Heart left ventricle (tissue), 16 donors: ENCODE data around the gene AK4. TPM values are rescaled to one million over a fixed set of nuclear protein-coding genes. Genes with fewer than 3 reads are reported as not detected.
"Not testable (repeated sequence)": the region's sequence is repeated elsewhere in the genome, so short reads cannot be mapped to it uniquely, and the experiment has no call there.

Experiments
- ATAC-seq, 4 donors: fragments of 200-7000 bp; cut with Tn5 transposase; one replicate each; pipeline ENCODE4 v1.9.1; 2020 to 2022; ENCODE audit warnings: moderate library complexity in 4 of 4, mild to moderate bottlenecking in 3 of 4, moderate number of reproducible peaks in 1 of 4
- DNase-seq, 5 donors: peaks; one replicate each; pipeline ENCODE4 v3.0.0-alpha.2; 2020
- H3K27ac ChIP-seq, 12 donors: fragments of 200-600 bp; sonication (generic) in 4 of 12; one replicate each; pipeline versions ENCODE4 v1.5.0 to v1.8.0; 2016 to 2022; ENCODE audit warnings: mild to moderate bottlenecking in 2 of 12
- H3K27me3 ChIP-seq, 9 donors: fragments of 200-600 bp; sonication (generic) in 2 of 9; one replicate each; pipeline versions ENCODE4 v1.5.1 to v1.8.0; 2016 to 2022; ENCODE audit warnings: mild to moderate bottlenecking in 3 of 9
- H3K36me3 ChIP-seq, 9 donors: fragments of 200-600 bp; sonication (generic) in 2 of 9; one replicate each; pipeline versions ENCODE4 v1.5.0 to v1.8.0; 2018 to 2022; ENCODE audit warnings: mild to moderate bottlenecking in 2 of 9
- H3K4me1 ChIP-seq, 12 donors: fragments of 200-600 bp; sonication (generic) in 4 of 12; one replicate each; pipeline versions ENCODE4 v1.5.0 to v1.8.0; 2016 to 2022; ENCODE audit warnings: mild to moderate bottlenecking in 3 of 12
- H3K4me3 ChIP-seq, 12 donors: fragments of 200-600 bp; sonication (generic) in 4 of 12; one replicate each; pipeline versions ENCODE4 v1.5.0 to v1.8.0; 2017 to 2022; ENCODE audit warnings: mild to moderate bottlenecking in 9 of 12, moderate library complexity in 4 of 12
- H3K9me3 ChIP-seq, 12 donors: fragments of 200-600 bp; sonication (generic) in 4 of 12; one replicate each; pipeline versions ENCODE4 v1.5.0 to v1.8.0; 2016 to 2022; ENCODE audit warnings: mild to moderate bottlenecking in 1 of 12
- POLR2A ChIP-seq, 2 donors: fragments of 450-650 bp; IDR thresholded peaks; one replicate each; pipeline ENCODE4 v1.6.1; 2017; ENCODE audit warnings: antibody characterized with exemption in 2 of 2, mild to moderate bottlenecking in 2 of 2, moderate library complexity in 2 of 2
- WGBS, 4 donors: extraction: QIAGEN DNeasy Blood & Tissue Kit in 2 of 4; methylation state at CpG; one replicate each; pipeline versions ENCODE4 v1.1.5 to v1.1.7; 2013 to 2018; 5-methylcytosine and 5-hydroxymethylcytosine counted together
- intact Hi-C, 10 donors: fragments of 100-400 bp; cut with DNase I; formaldehyde crosslinking; loops; one replicate each; pipeline versions ENCODE4 v1.11.1 to v1.14.2; 2022
- polyA plus RNA-seq, 2 donors: library from polyadenylated mRNA; stranded (reverse); fragments of 200-250 nt; gene quantifications; one replicate each; pipeline ENCODE4 v1.2.3, GENCODE V29; 2013
- total RNA-seq, 9 donors: library from RNA; depleted of rRNA in 2 of 9; stranded (reverse); fragments of >200 nt in 2 of 9; fragmentation: NEBNext Ultra II Directional in 3 of 9; extraction: Animal tissue kit (Norgen Biotek cat#: 25700) in 3 of 9; gene quantifications; one replicate each; pipeline versions ENCODE4 v1.1.0 to v1.2.4, GENCODE V29; 2016 to 2023
- TF ChIP-seq, protein P1 (sequence below), 12 donors: fragments of 200-600 bp; sonication (generic) in 4 of 12; IDR thresholded peaks; one replicate each; pipeline versions ENCODE4 v1.5.0 to v1.8.0; 2018 to 2022; ENCODE audit warnings: antibody characterized with exemption in 12 of 12, mild to moderate bottlenecking in 5 of 12
- donor health status: ischemic (EF 13 %, LVEDD 7.1; RV severe dilation, severe dysfunction).
- donor health status: healthy with polysubstance abuse.
- donor health status: DM: no; HTN: yes; CAD: no.
- donor health status: DM: no; HTN: no; CAD: no.
- donor health status: ischemic (EF 25% LVEDD 6.9; RV normal size, moderate dysfunction).
- donor health status: ischemic (EF 25% LVEDD 5.7; RV mildly dilated, moderate dysfunction).
- donor health status: healthy.
- donor health status: DM: yes; HTN: yes; CAD: no.
- donor health status: ischemic (EF 35%, LVEDD 5.7; RV mildly dilated, moderate dysfunction).
- donor health status: nonischemic (EF 11% LVEDD 7.7; RV severe dilation, severe dysfunction).
- donor health status: DM: yes; HTN: yes; CAD: no.
- donor health status: PGD.
- donor health status: ischemic (EF 29% LVEDD 5.4; RV normal size, mild dysfunction).
- donor health status: nonischemic (EF 23%, LVEDD 6.1; RV moderate dilation, normal function).

Gene AK4
- total and polyA plus RNA-seq, 11 donors, result 16.0 to 181 (median 122) TPM

DNA sequence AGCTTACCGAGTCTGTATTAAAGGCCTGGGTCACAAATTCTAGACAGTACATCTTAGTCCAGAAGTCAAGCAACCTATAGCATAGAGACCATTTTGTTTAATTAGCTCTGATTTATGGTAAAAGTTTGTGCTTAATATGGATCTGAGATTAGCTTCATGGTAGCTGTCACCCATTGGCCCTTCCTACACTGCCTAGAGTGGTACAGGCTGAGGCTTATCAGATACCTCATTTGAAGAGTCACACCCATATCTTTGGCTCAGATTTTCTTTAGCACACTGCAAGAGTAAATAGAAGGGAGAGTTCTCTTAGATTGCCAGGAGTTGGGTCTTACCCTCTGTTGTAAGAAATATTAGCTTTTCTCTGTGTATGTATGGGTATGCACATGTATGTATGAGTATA lies 3.6 kb downstream of the AK4 start:
- Histone ChIP-seq H3K27me3 (no peaks in the 10 kb centered on the region), H3K4me3 (no peak overlapping the region), H3K36me3 (no peaks in the 10 kb centered on the region), H3K27ac (peak overlapping the region in 3 of 12 donors; percentile 2 to 10 (median 8)), H3K4me1 (peaks cover 4 to 29% (median 17%) of the 10 kb centered on the region in 12 donors), H3K9me3 (no peaks in the 10 kb centered on the region)
- TF ChIP-seq POLR2A (IDR thresholded peaks at IDR 0.05), result no peak
- TF ChIP-seq, protein P1, sequence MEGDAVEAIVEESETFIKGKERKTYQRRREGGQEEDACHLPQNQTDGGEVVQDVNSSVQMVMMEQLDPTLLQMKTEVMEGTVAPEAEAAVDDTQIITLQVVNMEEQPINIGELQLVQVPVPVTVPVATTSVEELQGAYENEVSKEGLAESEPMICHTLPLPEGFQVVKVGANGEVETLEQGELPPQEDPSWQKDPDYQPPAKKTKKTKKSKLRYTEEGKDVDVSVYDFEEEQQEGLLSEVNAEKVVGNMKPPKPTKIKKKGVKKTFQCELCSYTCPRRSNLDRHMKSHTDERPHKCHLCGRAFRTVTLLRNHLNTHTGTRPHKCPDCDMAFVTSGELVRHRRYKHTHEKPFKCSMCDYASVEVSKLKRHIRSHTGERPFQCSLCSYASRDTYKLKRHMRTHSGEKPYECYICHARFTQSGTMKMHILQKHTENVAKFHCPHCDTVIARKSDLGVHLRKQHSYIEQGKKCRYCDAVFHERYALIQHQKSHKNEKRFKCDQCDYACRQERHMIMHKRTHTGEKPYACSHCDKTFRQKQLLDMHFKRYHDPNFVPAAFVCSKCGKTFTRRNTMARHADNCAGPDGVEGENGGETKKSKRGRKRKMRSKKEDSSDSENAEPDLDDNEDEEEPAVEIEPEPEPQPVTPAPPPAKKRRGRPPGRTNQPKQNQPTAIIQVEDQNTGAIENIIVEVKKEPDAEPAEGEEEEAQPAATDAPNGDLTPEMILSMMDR (IDR thresholded peaks at IDR 0.05), result no peak
- ATAC-seq, result no peak
- WGBS, 4 donors, result 60 to 89% (median 86%) methylated on average over 1 of the region's 1 CpG
- intact Hi-C loops, result loop anchor here in 2 of 10 donors (5.0 kb wide), 2 partner anchors 56 to 84 kb away; no protein-coding TSS in a partner anchor
- DNase-seq, result no peak

DNA sequence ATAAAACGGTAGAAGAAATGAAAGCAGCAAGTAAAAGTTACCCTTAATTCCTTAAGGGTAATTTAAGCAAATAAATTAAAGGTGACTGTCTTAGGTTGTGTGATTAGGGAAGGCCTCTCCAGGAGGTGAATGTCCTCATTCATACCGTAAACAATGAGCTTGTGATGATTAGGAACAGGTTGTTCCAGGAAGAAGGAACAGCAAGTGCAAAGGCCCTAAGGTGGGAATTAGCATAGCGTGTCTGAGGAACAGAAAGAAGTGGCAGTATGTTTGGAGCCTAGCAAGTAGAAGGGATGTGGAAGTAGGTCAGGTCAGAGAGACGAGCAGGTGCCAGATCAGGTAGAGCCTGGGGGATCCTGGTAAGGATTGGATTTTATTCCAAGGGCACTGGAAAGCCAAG lies 5.6 kb downstream of the AK4 start:
- WGBS, 4 donors, result 85 to 93% (median 88%) methylated on average over 4 of the region's 4 CpGs
- Histone ChIP-seq H3K36me3 (no peaks in the 10 kb centered on the region), H3K27ac (peak overlapping the region in 6 of 12 donors; percentile 2 to 71 (median 48)), H3K27me3 (no peaks in the 10 kb centered on the region), H3K9me3 (no peaks in the 10 kb centered on the region), H3K4me3 (no peak overlapping the region), H3K4me1 (peaks cover 0 to 40% (median 17%) of the 10 kb centered on the region in 12 donors)
- DNase-seq, result no peak
- no peak for ATAC-seq
- intact Hi-C loops, result loop anchor here in 2 of 10 donors (5.0 kb wide), 2 partner anchors 54 to 86 kb away; no protein-coding TSS in a partner anchor
- TF ChIP-seq POLR2A (IDR thresholded peaks at IDR 0.05), result no peak
- TF ChIP-seq, protein P1 (IDR thresholded peaks at IDR 0.05), result no peak

DNA sequence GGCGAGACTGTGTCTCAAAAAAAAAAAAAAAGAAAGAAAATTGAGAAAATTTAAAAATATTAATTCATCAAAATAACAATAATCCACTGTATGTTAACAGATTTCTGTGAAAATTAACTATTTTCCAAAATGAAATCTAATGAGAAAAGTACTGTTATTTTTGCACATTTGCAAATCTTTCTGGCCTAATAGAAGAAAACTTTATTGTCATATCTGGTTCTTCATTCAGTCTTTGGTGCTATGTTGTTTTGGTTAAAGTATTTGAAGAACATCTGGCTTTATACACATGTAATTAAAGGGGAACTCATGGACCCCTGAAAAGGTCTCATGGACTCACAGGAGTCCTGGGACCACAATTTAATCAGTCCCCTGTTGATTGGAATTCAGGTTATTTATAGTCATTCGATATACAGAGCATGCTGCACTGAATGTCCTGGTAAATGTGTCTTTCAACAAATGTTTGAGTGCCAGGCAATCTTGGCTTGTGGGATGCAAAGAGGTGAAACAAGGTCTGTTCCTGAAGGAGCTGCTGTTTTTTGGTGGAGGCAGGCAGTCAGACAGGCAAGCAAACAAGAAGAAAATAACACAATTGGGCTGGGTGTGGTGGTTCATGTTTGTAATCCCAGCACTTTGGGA lies 9.0 kb downstream of the AK4 start:
- Histone ChIP-seq H3K4me3 (no peak overlapping the region), H3K4me1 (peaks cover 0 to 31% (median 8%) of the 10 kb centered on the region in 12 donors), H3K9me3 (no peaks in the 10 kb centered on the region), H3K36me3 (no peaks in the 10 kb centered on the region), H3K27ac (peak overlapping the region in 7 of 12 donors; percentile 24 to 56 (median 43)), H3K27me3 (no peaks in the 10 kb centered on the region)
- 58 to 79% (median 66%) methylated on average over 2 of the region's 2 CpGs for WGBS, 4 donors
- DNase-seq, result no peak
- intact Hi-C loops, result no loop called here
- TF ChIP-seq, protein P1 (IDR thresholded peaks at IDR 0.05), result no peak
- TF ChIP-seq POLR2A (IDR thresholded peaks at IDR 0.05), result no peak
- peak; percentile 62 to 73 (median 64) for ATAC-seq

DNA sequence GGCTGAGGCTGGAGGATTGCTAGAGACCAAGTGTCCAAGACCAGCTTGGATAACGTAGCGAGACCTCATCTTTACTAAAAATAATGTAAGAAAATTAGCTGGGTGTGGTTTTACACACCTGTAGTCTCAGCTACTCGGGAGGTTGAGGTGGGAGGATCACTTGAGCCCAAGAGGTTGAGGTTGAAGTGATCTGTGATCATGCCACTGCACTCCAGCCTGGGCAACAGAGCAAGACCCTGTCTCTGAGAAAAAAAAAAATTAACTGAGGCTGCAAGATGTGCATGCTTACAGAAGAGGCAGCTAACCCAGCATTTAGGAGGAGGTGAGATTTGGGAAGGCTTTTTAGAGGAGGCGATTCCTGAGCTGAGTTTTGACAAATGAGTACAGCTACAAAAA lies 9.5 kb downstream of the AK4 start:
- H3K9me3 ChIP-seq, result no peaks in the 10 kb centered on the region
- intact Hi-C loops, result no loop called here
- 80 to 90% (median 86%) methylated on average over 4 of the region's 4 CpGs for WGBS, 4 donors

DNA sequence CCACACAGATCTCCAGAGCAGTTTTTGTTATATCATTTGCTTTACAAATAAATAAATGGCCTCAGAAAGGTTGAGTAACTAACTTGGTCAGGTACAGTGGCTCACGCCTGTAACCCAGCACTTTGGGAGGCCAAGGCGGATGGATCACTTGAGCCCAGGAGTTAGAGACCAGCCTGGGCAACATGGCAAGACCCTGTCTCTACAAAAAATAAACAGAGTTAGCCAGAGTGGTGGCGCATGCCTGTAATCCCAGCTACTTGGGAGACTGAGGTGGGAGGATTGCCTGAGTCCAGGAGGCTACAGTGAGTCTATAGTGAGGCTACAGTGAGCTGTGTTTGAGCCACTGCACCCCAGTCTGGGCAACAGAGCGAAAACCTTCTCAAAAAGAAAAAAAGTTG lies 11.3 kb downstream of the AK4 start:
- DNase-seq, ATAC-seq, intact Hi-C loops, H3K27me3 ChIP-seq, H3K4me3 ChIP-seq, H3K9me3 ChIP-seq, H3K36me3 ChIP-seq: not testable (repeated sequence)
- peaks cover 0 to 33% (median 11%) of the 10 kb centered on the region in 12 donors for H3K4me1 ChIP-seq
- H3K27ac ChIP-seq, result peak overlapping the region in 4 of 12 donors; percentile 15 to 46 (median 36)
- 96 to 98% (median 98%) methylated on average over 4 of the region's 4 CpGs for WGBS, 4 donors

More for the DNA sequence above, 9.5 kb downstream of the AK4 start:
- no peak overlapping the region for H3K4me3 ChIP-seq
- TF ChIP-seq POLR2A (IDR thresholded peaks at IDR 0.05), result no peak
- TF ChIP-seq, protein P1 (IDR thresholded peaks at IDR 0.05), result no peak
- peaks cover 0 to 31% (median 8%) of the 10 kb centered on the region in 12 donors for H3K4me1 ChIP-seq
- DNase-seq (no peak), ATAC-seq (no peak)
- peak overlapping the region in 7 of 12 donors; percentile 24 to 56 (median 43) for H3K27ac ChIP-seq
- no peaks in the 10 kb centered on the region for H3K36me3 ChIP-seq
- H3K27me3 ChIP-seq, result no peaks in the 10 kb centered on the region
